Spleen (tissue), 11 donors: Measurements from ENCODE around the gene SUPT6H. TPM values are rescaled to one million over a fixed set of nuclear protein-coding genes. Genes with fewer than 3 reads are reported as not detected.

Experiments used
- DNase-seq: peaks from one replicate; pipeline ENCODE4 v3.0.0-alpha.2; 2020
- H3K27ac ChIP-seq, 8 donors: fragments of 200-600 bp; sonication (generic) in 7 of 8; 1 replicate in 4 of 8; 2 replicates in 4 of 8; pipeline versions ENCODE4 v1.5.0 to v1.8.0; 2016 to 2021; ENCODE audit warnings: inconsistent platforms in 4 of 8, mild to moderate bottlenecking in 4 of 8, moderate library complexity in 1 of 8
- H3K27me3 ChIP-seq, 7 donors: fragments of 200-600 bp; sonication (generic) in 6 of 7; replicated peaks in 1 of 7; 1 replicate in 4 of 7; 2 replicates in 3 of 7; pipeline versions ENCODE4 v1.5.0 to v1.8.0; 2016 to 2021; ENCODE audit warnings: inconsistent platforms in 3 of 7, mild to moderate bottlenecking in 1 of 7
- H3K36me3 ChIP-seq, 6 donors: fragments of 200-600 bp; sonication (generic) in 5 of 6; 1 replicate in 4 of 6; 2 replicates in 2 of 6; pipeline versions ENCODE4 v1.5.0 to v1.8.0; 2016 to 2021; ENCODE audit warnings: inconsistent platforms in 2 of 6
- H3K4me1 ChIP-seq, 6 donors: fragments of 200-600 bp; sonication (generic) in 5 of 6; 1 replicate in 3 of 6; 2 replicates in 3 of 6; pipeline versions ENCODE4 v1.5.0 to v1.8.0; 2016 to 2021; ENCODE audit warnings: inconsistent platforms in 3 of 6
- H3K4me3 ChIP-seq, 8 donors: fragments of 200-600 bp; sonication (generic) in 7 of 8; 1 replicate in 4 of 8; 2 replicates in 4 of 8; pipeline versions ENCODE4 v1.5.0 to v1.8.0; 2016 to 2021; ENCODE audit warnings: inconsistent platforms in 4 of 8, mild to moderate bottlenecking in 4 of 8, moderate library complexity in 2 of 8
- H3K9me3 ChIP-seq, 8 donors: fragments of 200-600 bp; sonication (generic) in 7 of 8; 1 replicate in 4 of 8; 2 replicates in 4 of 8; pipeline versions ENCODE4 v1.5.0 to v1.8.0; 2016 to 2021; ENCODE audit warnings: inconsistent platforms in 4 of 8
- CTCF ChIP-seq, 11 experiments: fragments of 200-600 bp in 7 of 11; fragments of 450-650 bp in 4 of 11; sonication (generic) in 4 of 11; IDR thresholded peaks in 8 of 11; conservative IDR thresholded peaks in 3 of 11; 1 replicate in 7 of 11; 2 replicates in 4 of 11; pipeline versions ENCODE4 v1.4.0 to v1.8.0; 2016 to 2021; ENCODE audit warnings: antibody characterized with exemption in 11 of 11, inconsistent platforms in 4 of 11, mild to moderate bottlenecking in 1 of 11
- POLR2A ChIP-seq, 3 donors: fragments of 450-650 bp; IDR thresholded peaks; one replicate each; pipeline ENCODE4 v1.5.1; 2017; ENCODE audit warnings: antibody characterized with exemption in 3 of 3, mild to moderate bottlenecking in 1 of 3
- POLR2AphosphoS5 ChIP-seq, 3 donors: sonication (generic); formaldehyde crosslinking; IDR thresholded peaks; one replicate each; pipeline ENCODE4 v1.5.1; 2017; ENCODE audit warnings: antibody characterized with exemption in 3 of 3
- WGBS, 5 donors: extraction: QIAGEN DNeasy Blood & Tissue Kit in 3 of 5; methylation state at CpG; one replicate each; pipeline versions ENCODE4 v1.1.5 to v1.1.7; 2013 to 2018; 5-methylcytosine and 5-hydroxymethylcytosine counted together
- intact Hi-C: fragments of 100-400 bp; cut with DNase I; formaldehyde crosslinking; loops from one replicate; pipeline ENCODE4 v1.15.0; 2023; ENCODE audit warnings: low total_unique reads
- polyA plus RNA-seq, 3 donors: library from polyadenylated mRNA; stranded (reverse); fragments of 200-250 nt; gene quantifications; one replicate each; pipeline ENCODE4 v1.2.1, GENCODE V29; 2013
- total RNA-seq, 7 donors: library from RNA; depleted of rRNA in 3 of 7; stranded (reverse); fragments of >200 nt in 3 of 7; fragmentation: NEBNext Ultra II Directional in 4 of 7; extraction: Animal tissue kit (Norgen Biotek cat#: 25700) in 4 of 7; gene quantifications; one replicate each; pipeline versions ENCODE4 v1.1.0 to v1.2.1, GENCODE V29; 2016 to 2021
- donor health status: healthy with polysubstance abuse.
- donor health status: DM: no; HTN: no; CAD: no; lungs with moderate emphysema.
- donor health status: DM: no; HTN: no; CAD: no.
- donor health status: Bipolar disorder and iron deficiency.
- donor health status: healthy.
- donor health status: DM: no; HTN: no; CAD: no.
- donor health status: DM: yes; HTN: yes; CAD: no.

SUPT6H gene
- total and polyA plus RNA-seq, 10 donors: 11.6 to 91.2 (median 71.9) TPM

DNA sequence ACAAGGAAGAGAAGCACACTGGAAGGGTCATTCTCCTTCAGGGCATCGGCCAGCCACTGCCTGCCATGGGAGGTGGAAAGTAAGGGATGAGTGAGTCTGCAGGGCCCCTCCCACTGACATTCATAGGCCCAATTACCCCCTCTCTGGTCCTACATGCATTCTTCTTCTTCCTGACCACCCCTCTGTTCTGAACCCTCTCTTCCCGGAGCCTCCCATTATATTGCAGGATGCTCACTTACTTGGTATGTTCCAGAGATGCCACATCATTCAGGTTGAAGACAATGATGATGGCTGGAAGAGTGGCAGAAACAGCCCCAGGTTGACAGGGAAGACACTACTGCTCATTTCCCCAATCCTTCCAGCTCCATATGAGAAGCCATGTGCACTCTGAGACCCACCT is 53.2 kb downstream of the SUPT6H start:
- Histone ChIP-seq H3K27ac (no peak overlapping the region), H3K9me3 (no peaks in the 10 kb centered on the region), H3K27me3 (peaks cover 0 to 18% (median 11%) of the 10 kb centered on the region in 7 donors), H3K36me3 (peaks cover 0 to 20% (median 8%) of the 10 kb centered on the region in 6 donors), H3K4me3 (no peak overlapping the region), H3K4me1 (peaks cover 20 to 69% (median 55%) of the 10 kb centered on the region in 6 donors)
- intact Hi-C loops: no loop called here
- TF ChIP-seq POLR2A (IDR thresholded peaks at IDR 0.05) (no peak), CTCF (IDR thresholded peaks at IDR 0.05 in 8 of 11, conservative IDR thresholded peaks at IDR 0.05 in 3 of 11) (no peak), POLR2AphosphoS5 (IDR thresholded peaks at IDR 0.05) (no peak)
- DNase-seq: no peak
- WGBS, 5 donors: 94 to 97% (median 96%) methylated on average over 2 of the region's 2 CpGs

GRCh38 chr17:28716740-28717577 is 55.0 kb downstream of the SUPT6H start:
- Histone ChIP-seq H3K4me1 (peaks cover 35 to 70% (median 62%) of the 10 kb centered on the region in 6 donors), H3K36me3 (peaks cover 0 to 33% (median 15%) of the 10 kb centered on the region in 6 donors), H3K4me3 (peak overlapping the region; percentile 11 to 79 (median 42)), H3K9me3 (no peaks in the 10 kb centered on the region), H3K27ac (peak overlapping the region; percentile 71 to 92 (median 89)), H3K27me3 (peaks cover 0 to 18% (median 11%) of the 10 kb centered on the region in 7 donors)
- no peak for DNase-seq
- intact Hi-C loops: no loop called here
- WGBS, 5 donors: 23 to 33% (median 26%) methylated on average over 18 to 63 of the region's 63 CpGs
- no peak for TF ChIP-seq CTCF (IDR thresholded peaks at IDR 0.05 in 8 of 11, conservative IDR thresholded peaks at IDR 0.05 in 3 of 11)
- peak in 1 of 3 donors; percentile 48 for TF ChIP-seq POLR2AphosphoS5 (IDR thresholded peaks at IDR 0.05)
- no peak for TF ChIP-seq POLR2A (IDR thresholded peaks at IDR 0.05)

- Histone ChIP-seq H3K27ac (peak within 1 kb of the TSS; percentile 71 to 92 (median 89)), H3K4me1 (peaks cover 36 to 70% (median 62%) of the 10 kb centered on the region in 6 donors), H3K4me3 (peak within 1 kb of the TSS; percentile 11 to 79 (median 42)), H3K36me3 (peaks cover 0 to 41% (median 23%) of the 10 kb centered on the region in 6 donors), H3K27me3 (peaks cover 0 to 18% (median 11%) of the 10 kb centered on the region in 7 donors), H3K9me3 (no peaks in the 10 kb centered on the region)
- intact Hi-C loops: no loop called here
- TF ChIP-seq POLR2AphosphoS5 (IDR thresholded peaks at IDR 0.05): peak; percentile 4 to 74 (median 45)
- TF ChIP-seq CTCF (IDR thresholded peaks at IDR 0.05 in 8 of 11, conservative IDR thresholded peaks at IDR 0.05 in 3 of 11): peak in 4 of 11 experiments; percentile 10 to 49 (median 32)
- TF ChIP-seq POLR2A (IDR thresholded peaks at IDR 0.05): no peak
- 7 to 30% (median 12%) methylated on average over 16 to 60 of the region's 60 CpGs for WGBS, 5 donors
- DNase-seq: peak; percentile 89
Measured at GRCh38 chr17:28717578-28718332, 55.8 kb downstream of the SUPT6H start, which contains the start of gene RAB34. Gene RAB34 (minus strand): TSS chr17:28717868. CDS start chr17:28717266, 602 bp downstream.
